H9 (cell line): ENCODE results near the gene ZDHHC13. TPM values are rescaled to one million over a fixed set of nuclear protein-coding genes. Genes with fewer than 3 reads are reported as not detected.

Experiments
- DNase-seq: peaks from one replicate; pipeline ENCODE4 v3.0.0-alpha.2; 2017
- H2AFZ ChIP-seq: one replicate; pipeline ENCODE4 v1.6.1; 2013; ENCODE audit warnings: mild to moderate bottlenecking, low read length, control low read depth, moderate library complexity
- H2AK5ac ChIP-seq: 2 replicates; pipeline ENCODE4 v1.6.1; 2013; ENCODE audit warnings: low read length, control low read depth, mixed read lengths; ENCODE audit not compliant: insufficient read length
- H2BK120ac ChIP-seq: one replicate; pipeline ENCODE4 v1.6.1; 2013; ENCODE audit warnings: low read depth, mild to moderate bottlenecking, low read length, control low read depth, inconsistent platforms; ENCODE audit not compliant: poor library complexity, severe bottlenecking
- H2BK12ac ChIP-seq: 2 replicates; pipeline ENCODE4 v1.6.1; 2013; ENCODE audit warnings: low read length, control low read depth, mixed read lengths, low read depth; ENCODE audit not compliant: insufficient read length
- H2BK15ac ChIP-seq: 2 replicates; pipeline ENCODE4 v1.6.1; 2013; ENCODE audit warnings: low read depth, low read length, control low read depth
- H2BK20ac ChIP-seq: one replicate; pipeline ENCODE4 v1.6.1; 2013; ENCODE audit warnings: low read depth, mild to moderate bottlenecking, low read length, control low read depth, inconsistent platforms; ENCODE audit not compliant: poor library complexity, severe bottlenecking
- H2BK5ac ChIP-seq: 2 replicates; pipeline ENCODE4 v1.6.1; 2013; ENCODE audit warnings: low read length, control low read depth, mixed read lengths; ENCODE audit not compliant: insufficient read length
- H3K14ac ChIP-seq: 2 replicates; pipeline ENCODE4 v1.6.1; 2013; ENCODE audit warnings: low read length, control low read depth; ENCODE audit not compliant: insufficient read depth
- H3K18ac ChIP-seq: 2 replicates; pipeline ENCODE4 v1.6.1; 2013; ENCODE audit warnings: low read depth, mild to moderate bottlenecking, mixed read lengths, low read length, control low read depth; ENCODE audit not compliant: insufficient read length
- H3K23ac ChIP-seq: 2 replicates; pipeline ENCODE4 v1.6.1; 2013; ENCODE audit warnings: low read length, control low read depth, mixed read lengths, low read depth; ENCODE audit not compliant: insufficient read length
- H3K23me2 ChIP-seq: 2 replicates; pipeline ENCODE4 v1.6.1; 2013; ENCODE audit warnings: low read depth, mild to moderate bottlenecking, mixed read lengths, low read length, control low read depth; ENCODE audit not compliant: insufficient read length, poor library complexity, severe bottlenecking
- H3K27ac ChIP-seq: 2 replicates; pipeline ENCODE4 v1.5.1; 2013; ENCODE audit warnings: low read length, control low read depth, mixed read lengths, low read depth; ENCODE audit not compliant: insufficient read length
- H3K27me3 ChIP-seq: 2 replicates; pipeline ENCODE4 v1.6.1; 2013; ENCODE audit warnings: low read length, control low read depth, inconsistent platforms; ENCODE audit not compliant: insufficient read depth
- H3K4ac ChIP-seq: 2 replicates; pipeline ENCODE4 v1.6.1; 2013; ENCODE audit warnings: low read depth, mild to moderate bottlenecking, control low read depth, inconsistent platforms, low read length, moderate library complexity
- H3K4me1 ChIP-seq: 2 replicates; pipeline ENCODE4 v1.6.1; 2013; ENCODE audit warnings: low read length, control low read depth, inconsistent platforms; ENCODE audit not compliant: insufficient read depth
- H3K4me2 ChIP-seq: 2 replicates; pipeline ENCODE4 v1.6.1; 2013; ENCODE audit warnings: low read length, control low read depth, mixed read lengths; ENCODE audit not compliant: insufficient read length, insufficient read depth
- H3K56ac ChIP-seq: 2 replicates; pipeline ENCODE4 v1.6.1; 2013; ENCODE audit warnings: low read depth, mild to moderate bottlenecking, mixed read lengths, low read length, control low read depth; ENCODE audit not compliant: insufficient read length
- H3K79me1 ChIP-seq: 2 replicates; pipeline ENCODE4 v1.6.1; 2013; ENCODE audit warnings: low read depth, mild to moderate bottlenecking, moderate library complexity, low read length, control low read depth, inconsistent platforms; ENCODE audit not compliant: insufficient read depth, poor library complexity, severe bottlenecking
- H3K79me2 ChIP-seq: 2 replicates; pipeline ENCODE4 v1.6.1; 2013; ENCODE audit warnings: low read length, control low read depth, inconsistent platforms; ENCODE audit not compliant: insufficient read depth
- H3K9ac ChIP-seq: 2 replicates; pipeline ENCODE4 v1.6.1; 2013; ENCODE audit warnings: low read length, control low read depth, mixed read lengths; ENCODE audit not compliant: insufficient read length; ENCODE audit errors: extremely low read depth
- H3K9me3 ChIP-seq: one replicate; pipeline ENCODE4 v1.6.1; 2013; ENCODE audit warnings: low read depth, low read length, inconsistent platforms; ENCODE audit not compliant: control insufficient read depth
- H3T11ph ChIP-seq: one replicate; pipeline ENCODE4 v1.6.1; 2013; ENCODE audit warnings: mild to moderate bottlenecking, low read length, control low read depth, inconsistent platforms
- H4K20me1 ChIP-seq: one replicate; pipeline ENCODE4 v1.6.1; 2013; ENCODE audit not compliant: control insufficient read depth, insufficient read length, insufficient read depth
- H4K5ac ChIP-seq: 2 replicates; pipeline ENCODE4 v1.6.1; 2013; ENCODE audit warnings: low read depth, mild to moderate bottlenecking, mixed read lengths, low read length, control low read depth; ENCODE audit not compliant: insufficient read length
- H4K8ac ChIP-seq: replicated peaks from 2 replicates; pipeline ENCODE4 v1.6.1; 2013; ENCODE audit warnings: low read length, control low read depth, mixed read lengths, low read depth; ENCODE audit not compliant: insufficient read length
- H4K91ac ChIP-seq: 2 replicates; pipeline ENCODE4 v1.6.1; 2013; ENCODE audit warnings: low read depth, mild to moderate bottlenecking, moderate library complexity, mixed read lengths, low read length, control low read depth; ENCODE audit not compliant: insufficient read length
- H3K27ac Mint-ChIP-seq, 3 experiments: 2 replicates in 2 of 3; 3 replicates in 1 of 3; pipeline ENCODE4 v1.8.0; 2020 to 2021; ENCODE audit warnings: mixed read lengths in 3 of 3, mild to moderate bottlenecking in 1 of 3, moderate library complexity in 1 of 3
- H3K27me3 Mint-ChIP-seq: 2 replicates; pipeline ENCODE4 v1.8.0; 2021; ENCODE audit warnings: low read depth, mild to moderate bottlenecking, moderate library complexity, mixed read lengths
- H3K36me3 Mint-ChIP-seq, 3 experiments: 2 replicates in 2 of 3; 3 replicates in 1 of 3; pipeline ENCODE4 v1.8.0; 2020 to 2021; ENCODE audit warnings: low read depth in 3 of 3, mixed read lengths in 3 of 3; ENCODE audit not compliant: insufficient read depth in 1 of 3
- H3K4me1 Mint-ChIP-seq, 2 experiments: 2 replicates each; pipeline ENCODE4 v1.8.0; 2020; ENCODE audit warnings: mixed read lengths in 2 of 2
- H3K4me3 Mint-ChIP-seq, 2 experiments: 2 replicates in 1 of 2; 3 replicates in 1 of 2; pipeline ENCODE4 v1.8.0; 2020 to 2021; ENCODE audit warnings: mild to moderate bottlenecking in 2 of 2, mixed read lengths in 2 of 2, moderate library complexity in 1 of 2
- H3K9me3 Mint-ChIP-seq, 2 experiments: 2 replicates in 1 of 2; 3 replicates in 1 of 2; pipeline ENCODE4 v1.8.0; 2020; ENCODE audit warnings: mild to moderate bottlenecking in 2 of 2, mixed read lengths in 2 of 2, moderate library complexity in 1 of 2
- CTCF ChIP-seq: fragments of 200-600 bp; sonication (generic); conservative IDR thresholded peaks from 3 replicates; pipeline ENCODE4 v1.8.0; 2021; ENCODE audit warnings: antibody characterized with exemption, mild to moderate bottlenecking
- WGBS: extraction: QIAGEN DNeasy Blood & Tissue Kit; methylation state at CpG from one replicate; pipeline ENCODE4 v1.1.7; 2013; ENCODE audit warnings: missing lambda C conversion rate, low lambda C conversion rate, mixed read lengths; ENCODE audit not compliant: insufficient read length; ENCODE audit errors: extremely low coverage; 5-methylcytosine and 5-hydroxymethylcytosine counted together
- total RNA-seq: library from RNA; stranded (reverse); gene quantifications from 2 replicates; pipeline ENCODE4 v1.2.1, GENCODE V29; 2021

The ZDHHC13 gene
- total RNA-seq, 1 experiment from 2014 or later, result 20.9 TPM

- DNase-seq, result no peak
- no peak overlapping the region for H3K18ac ChIP-seq
- no peak overlapping the region for H2BK12ac ChIP-seq
- no peak for TF ChIP-seq CTCF
- no peak overlapping the region for H3K4me2 ChIP-seq
- no peak overlapping the region for H3K27ac Mint-ChIP-seq
- H3K9me3 ChIP-seq, result no peaks in the 10 kb centered on the region
- H3K27ac ChIP-seq, result no peak overlapping the region
- no CpG with 5 or more reads among the region's 9 CpGs for WGBS
- no peak overlapping the region for H3K23ac ChIP-seq
- no peaks in the 10 kb centered on the region for H3K9me3 Mint-ChIP-seq
- no peaks in the 10 kb centered on the region for H3K79me2 ChIP-seq
- H4K5ac ChIP-seq, result no peak overlapping the region
- H4K20me1 ChIP-seq, result no peaks in the 10 kb centered on the region
- no peaks in the 10 kb centered on the region for H3K27me3 ChIP-seq
- H3K23me2 ChIP-seq, result no peaks in the 10 kb centered on the region
- H3K27me3 Mint-ChIP-seq, result no peaks in the 10 kb centered on the region; the same call in 1 of the 2 replicates
- no peak overlapping the region for H2AK5ac ChIP-seq
- H3K4me1 Mint-ChIP-seq, result peaks cover 5 to 6% of the 10 kb centered on the region in 2 experiments; a peak in 3 of 4 replicates
- H3K4me3 Mint-ChIP-seq, result no peak overlapping the region
- no peak overlapping the region for H2AFZ ChIP-seq
- no peak overlapping the region for H3K4ac ChIP-seq
- H2BK15ac ChIP-seq, result no peak overlapping the region
- no peak overlapping the region for H3K9ac ChIP-seq
- no peaks in the 10 kb centered on the region for H3K4me1 ChIP-seq
- H4K91ac ChIP-seq, result no peak overlapping the region
- H3K79me1 ChIP-seq, result no peaks in the 10 kb centered on the region
- no peak overlapping the region for H3K56ac ChIP-seq
- H2BK20ac ChIP-seq, result no peak overlapping the region
- H3K14ac ChIP-seq, result no peak overlapping the region
- H2BK120ac ChIP-seq, result no peak overlapping the region
- no peak overlapping the region for H4K8ac ChIP-seq
- H3K36me3 Mint-ChIP-seq, result no peaks in the 10 kb centered on the region
- H3T11ph ChIP-seq, result no peak overlapping the region
- no peak overlapping the region for H2BK5ac ChIP-seq
Observed at GRCh38 chr11:19187833-19188258, 70.9 kb downstream of the ZDHHC13 start.
